Heart left ventricle (tissue), 16 donors: ENCODE data around the gene SHROOM1. TPM values are rescaled to one million over a fixed set of nuclear protein-coding genes. Genes with fewer than 3 reads are reported as not detected.

Experiments
- ATAC-seq, 4 donors: fragments of 200-7000 bp; cut with Tn5 transposase; one replicate each; pipeline ENCODE4 v1.9.1; 2020 to 2022; ENCODE audit warnings: moderate library complexity in 4 of 4, mild to moderate bottlenecking in 3 of 4, moderate number of reproducible peaks in 1 of 4
- DNase-seq, 5 donors: peaks; one replicate each; pipeline ENCODE4 v3.0.0-alpha.2; 2020
- H3K27ac ChIP-seq, 12 donors: fragments of 200-600 bp; sonication (generic) in 4 of 12; one replicate each; pipeline versions ENCODE4 v1.5.0 to v1.8.0; 2016 to 2022; ENCODE audit warnings: mild to moderate bottlenecking in 2 of 12
- H3K27me3 ChIP-seq, 9 donors: fragments of 200-600 bp; sonication (generic) in 2 of 9; one replicate each; pipeline versions ENCODE4 v1.5.1 to v1.8.0; 2016 to 2022; ENCODE audit warnings: mild to moderate bottlenecking in 3 of 9
- H3K36me3 ChIP-seq, 9 donors: fragments of 200-600 bp; sonication (generic) in 2 of 9; one replicate each; pipeline versions ENCODE4 v1.5.0 to v1.8.0; 2018 to 2022; ENCODE audit warnings: mild to moderate bottlenecking in 2 of 9
- H3K4me1 ChIP-seq, 12 donors: fragments of 200-600 bp; sonication (generic) in 4 of 12; one replicate each; pipeline versions ENCODE4 v1.5.0 to v1.8.0; 2016 to 2022; ENCODE audit warnings: mild to moderate bottlenecking in 3 of 12
- H3K4me3 ChIP-seq, 12 donors: fragments of 200-600 bp; sonication (generic) in 4 of 12; one replicate each; pipeline versions ENCODE4 v1.5.0 to v1.8.0; 2017 to 2022; ENCODE audit warnings: mild to moderate bottlenecking in 9 of 12, moderate library complexity in 4 of 12
- H3K9me3 ChIP-seq, 12 donors: fragments of 200-600 bp; sonication (generic) in 4 of 12; one replicate each; pipeline versions ENCODE4 v1.5.0 to v1.8.0; 2016 to 2022; ENCODE audit warnings: mild to moderate bottlenecking in 1 of 12
- CTCF ChIP-seq, 12 donors: fragments of 200-600 bp; sonication (generic) in 4 of 12; IDR thresholded peaks; one replicate each; pipeline versions ENCODE4 v1.5.0 to v1.8.0; 2018 to 2022; ENCODE audit warnings: antibody characterized with exemption in 12 of 12, mild to moderate bottlenecking in 5 of 12
- POLR2A ChIP-seq, 2 donors: fragments of 450-650 bp; IDR thresholded peaks; one replicate each; pipeline ENCODE4 v1.6.1; 2017; ENCODE audit warnings: antibody characterized with exemption in 2 of 2, mild to moderate bottlenecking in 2 of 2, moderate library complexity in 2 of 2
- WGBS, 4 donors: extraction: QIAGEN DNeasy Blood & Tissue Kit in 2 of 4; methylation state at CpG; one replicate each; pipeline versions ENCODE4 v1.1.5 to v1.1.7; 2013 to 2018; 5-methylcytosine and 5-hydroxymethylcytosine counted together
- intact Hi-C, 10 donors: fragments of 100-400 bp; cut with DNase I; formaldehyde crosslinking; loops; one replicate each; pipeline versions ENCODE4 v1.11.1 to v1.14.2; 2022
- polyA plus RNA-seq, 2 donors: library from polyadenylated mRNA; stranded (reverse); fragments of 200-250 nt; gene quantifications; one replicate each; pipeline ENCODE4 v1.2.3, GENCODE V29; 2013
- total RNA-seq, 9 donors: library from RNA; depleted of rRNA in 2 of 9; stranded (reverse); fragments of >200 nt in 2 of 9; fragmentation: NEBNext Ultra II Directional in 3 of 9; extraction: Animal tissue kit (Norgen Biotek cat#: 25700) in 3 of 9; gene quantifications; one replicate each; pipeline versions ENCODE4 v1.1.0 to v1.2.4, GENCODE V29; 2016 to 2023
- donor health status: ischemic (EF 13 %, LVEDD 7.1; RV severe dilation, severe dysfunction).
- donor health status: healthy with polysubstance abuse.
- donor health status: DM: no; HTN: yes; CAD: no.
- donor health status: DM: no; HTN: no; CAD: no.
- donor health status: ischemic (EF 25% LVEDD 6.9; RV normal size, moderate dysfunction).
- donor health status: ischemic (EF 25% LVEDD 5.7; RV mildly dilated, moderate dysfunction).
- donor health status: healthy.
- donor health status: DM: yes; HTN: yes; CAD: no.
- donor health status: ischemic (EF 35%, LVEDD 5.7; RV mildly dilated, moderate dysfunction).
- donor health status: nonischemic (EF 11% LVEDD 7.7; RV severe dilation, severe dysfunction).
- donor health status: DM: yes; HTN: yes; CAD: no.
- donor health status: PGD.
- donor health status: ischemic (EF 29% LVEDD 5.4; RV normal size, mild dysfunction).
- donor health status: nonischemic (EF 23%, LVEDD 6.1; RV moderate dilation, normal function).

Gene SHROOM1
- total and polyA plus RNA-seq, 11 donors, result 2.0 to 6.8 (median 4.7) TPM

GRCh38 chr5:132825834-132826391 lies 4.5 kb downstream of the SHROOM1 start:
- H3K27ac ChIP-seq, result peak overlapping the region in 1 of 12 donors; percentile 20
- H3K4me3 ChIP-seq, result peak overlapping the region in 9 of 12 donors; percentile 21 to 46 (median 29)
- ATAC-seq, result no peak
- peaks cover 0 to 12% (median 3%) of the 10 kb centered on the region in 9 donors for H3K36me3 ChIP-seq
- 42 to 63% (median 58%) methylated on average over 30 to 43 of the region's 43 CpGs for whole genome bisulfite sequencing, 4 donors
- H3K27me3 ChIP-seq, result peaks cover 0 to 42% (median 0%) of the 10 kb centered on the region in 9 donors
- DNase-seq, result no peak
- H3K9me3 ChIP-seq, result no peaks in the 10 kb centered on the region
- peaks cover 0 to 34% (median 15%) of the 10 kb centered on the region in 12 donors for H3K4me1 ChIP-seq
- intact Hi-C loops, result loop anchor here in 7 of 10 donors (5.0 to 10.0 kb wide), 7 partner anchors 36 to 441 kb away; partner anchors contain the start of genes GDF9 (in 1 of the 7) and UQCRQ (in 1 of the 7)
- TF ChIP-seq POLR2A (IDR thresholded peaks at IDR 0.05), result no peak
- no peak for TF ChIP-seq CTCF (IDR thresholded peaks at IDR 0.05)

DNA sequence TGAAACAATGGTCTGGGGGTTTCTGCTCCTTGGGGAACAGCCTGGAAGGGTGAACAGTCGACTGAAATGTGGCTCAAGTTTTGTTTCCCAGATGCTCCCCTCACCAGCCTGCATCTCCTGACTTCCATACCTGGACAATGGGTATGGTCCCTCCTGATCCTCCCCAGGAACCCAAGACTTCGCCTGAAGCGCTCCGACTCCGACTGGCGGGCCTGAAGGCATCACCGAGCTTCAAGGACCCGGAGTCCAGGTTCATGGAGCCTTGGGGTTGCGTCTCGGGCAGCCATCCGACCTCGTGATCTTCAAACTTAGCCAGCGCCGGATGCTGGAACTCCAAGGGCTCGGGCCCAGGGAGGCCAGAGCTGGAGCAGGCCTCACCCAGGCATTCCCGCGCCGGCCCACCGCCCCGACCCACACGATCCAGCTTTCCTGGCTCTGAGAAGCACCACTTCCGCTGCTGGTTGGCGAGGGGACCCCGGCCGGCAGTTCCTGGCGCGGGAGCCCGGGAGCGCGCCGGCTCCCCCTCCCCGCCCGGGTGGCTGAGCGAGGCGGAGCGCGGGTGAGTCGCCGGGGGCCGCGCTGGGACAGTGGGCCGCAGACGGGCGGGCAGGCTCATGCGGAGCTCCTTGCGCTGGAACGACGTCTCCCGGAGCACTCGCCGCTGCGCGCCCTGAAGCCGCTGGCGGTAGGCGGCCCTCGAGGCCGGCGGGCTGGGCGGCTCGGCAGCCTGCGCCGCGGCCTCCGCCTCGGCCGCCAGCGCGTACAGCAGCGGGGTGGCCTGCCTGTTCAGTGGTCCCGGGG lies 5.2 kb downstream of the SHROOM1 start:
- DNase-seq (no peak), ATAC-seq (no peak)
- WGBS, 4 donors, result 53 to 69% (median 62%) methylated on average over 38 to 71 of the region's 71 CpGs

GRCh38 chr5:132824426-132824825 lies 6.0 kb downstream of the SHROOM1 start:
- intact Hi-C loops, result loop anchor here in 9 of 10 donors (5.0 to 10.0 kb wide), 8 partner anchors 67 to 442 kb away; no protein-coding TSS in a partner anchor
- H3K4me1 ChIP-seq, result peaks cover 0 to 31% (median 13%) of the 10 kb centered on the region in 12 donors

More for the DNA sequence above, 5.2 kb downstream of the SHROOM1 start:
- H3K4me1 ChIP-seq, result peaks cover 0 to 27% (median 14%) of the 10 kb centered on the region in 12 donors
- H3K9me3 ChIP-seq, result no peaks in the 10 kb centered on the region
- H3K27me3 ChIP-seq, result peaks cover 0 to 40% (median 0%) of the 10 kb centered on the region in 9 donors
- TF ChIP-seq POLR2A (IDR thresholded peaks at IDR 0.05) (no peak), CTCF (IDR thresholded peaks at IDR 0.05) (no peak)
- H3K36me3 ChIP-seq, result peaks cover 0 to 12% (median 3%) of the 10 kb centered on the region in 9 donors
- H3K4me3 ChIP-seq, result peak overlapping the region in 9 of 12 donors; percentile 21 to 46 (median 29)
- H3K27ac ChIP-seq, result peak overlapping the region in 1 of 12 donors; percentile 20
- intact Hi-C loops, result loop anchor here in 7 of 10 donors (5.0 to 10.0 kb wide), 7 partner anchors 37 to 440 kb away; partner anchors contain the start of genes GDF9 (in 1 of the 7) and UQCRQ (in 1 of the 7)

More at GRCh38 chr5:132824426-132824825, 6.0 kb downstream of the SHROOM1 start:
- H3K27ac ChIP-seq, result no peak overlapping the region
- no peak for ATAC-seq
- no peak overlapping the region for H3K4me3 ChIP-seq
- no peaks in the 10 kb centered on the region for H3K9me3 ChIP-seq
- WGBS, 4 donors, result 81 to 100% (median 95%) methylated on average over 3 of the region's 3 CpGs
- H3K36me3 ChIP-seq, result peaks cover 0 to 12% (median 3%) of the 10 kb centered on the region in 9 donors
- TF ChIP-seq POLR2A (IDR thresholded peaks at IDR 0.05) (no peak), CTCF (IDR thresholded peaks at IDR 0.05) (no peak)
- H3K27me3 ChIP-seq, result peaks cover 0 to 44% (median 0%) of the 10 kb centered on the region in 9 donors
- DNase-seq, result no peak
